Astrocyte of the hippocampus (primary cell): Measurements from ENCODE around the gene SMAD4.
"Not testable (repeated sequence)": the region's sequence is repeated elsewhere in the genome, so short reads cannot be mapped to it uniquely, and the experiment has no call there.

Experiments
- DNase-seq: peaks from one replicate; pipeline ENCODE4 v3.0.0; 2011; ENCODE audit warnings: low read depth, low spot score

SMAD4 gene

GRCh38 chr18:51029694-51030536 is at the start of gene SMAD4:
Gene SMAD4, plus strand, starts transcription at chr18:51030213. Its CDS starts 16,834 bp downstream, at chr18:51047047.
- peak; percentile 99 for DNase-seq

GRCh38 chr18:50981381-50981780 is 48.6 kb upstream of the SMAD4 start:
- DNase-seq = peak; percentile 37

GRCh38 chr18:50982086-50982801 is 47.8 kb upstream of the SMAD4 start:
- no peak for DNase-seq

- DNase-seq = peak; percentile 22
These were observed 47.2 kb upstream of the SMAD4 start for GRCh38 chr18:50982802-50983179.

- peak; percentile 38 for DNase-seq
These were observed 43.5 kb upstream of the SMAD4 start for GRCh38 chr18:50986360-50987087.

- DNase-seq = no peak
These were observed 42.8 kb upstream of the SMAD4 start for GRCh38 chr18:50987261-50987660.

GRCh38 chr18:50989711-50990110 is 40.3 kb upstream of the SMAD4 start:
- no peak for DNase-seq

- no peak for DNase-seq
These were observed 37.7 kb upstream of the SMAD4 start for GRCh38 chr18:50992351-50992762.

GRCh38 chr18:50994031-50994430 is 36.0 kb upstream of the SMAD4 start:
- DNase-seq = no peak

GRCh38 chr18:51003174-51003573 is 26.8 kb upstream of the SMAD4 start:
- DNase-seq = not testable (repeated sequence)

- no peak for DNase-seq
These were observed 23.8 kb upstream of the SMAD4 start for GRCh38 chr18:51006061-51006818.

- DNase-seq = no peak
These were observed 22.8 kb upstream of the SMAD4 start for GRCh38 chr18:51006948-51007789.

- no peak for DNase-seq
These were observed 22.2 kb upstream of the SMAD4 start for GRCh38 chr18:51007790-51008139.

GRCh38 chr18:51009072-51009471 is 20.9 kb upstream of the SMAD4 start:
- DNase-seq = no peak

GRCh38 chr18:51010218-51010617 is 19.8 kb upstream of the SMAD4 start:
- no peak for DNase-seq

GRCh38 chr18:51011709-51012108 is 18.3 kb upstream of the SMAD4 start:
- no peak for DNase-seq

- no peak for DNase-seq
These were observed 17.6 kb upstream of the SMAD4 start for GRCh38 chr18:51012441-51012840.

- no peak for DNase-seq
These were observed 16.8 kb upstream of the SMAD4 start for GRCh38 chr18:51013259-51013658.

GRCh38 chr18:51017140-51017879 is 12.7 kb upstream of the SMAD4 start:
- DNase-seq = peak; percentile 83

- no peak for DNase-seq
These were observed 9.5 kb upstream of the SMAD4 start for GRCh38 chr18:51020536-51020935.
